CD14-positive monocyte (primary cell): ENCODE measurements around the gene HES3. TPM values are rescaled to one million over a fixed set of nuclear protein-coding genes. Genes with fewer than 3 reads are reported as not detected.

Experiments
- DNase-seq, 3 donors: peaks; one replicate each; pipeline ENCODE4 v3.0.0-alpha.2; 2011 to 2022
- H2AFZ ChIP-seq: 2 replicates; pipeline ENCODE4 v1.6.0; 2012; ENCODE audit warnings: mild to moderate bottlenecking, low read depth, low read length, inconsistent platforms; ENCODE audit not compliant: insufficient read depth, poor library complexity, severe bottlenecking
- H3K27ac ChIP-seq, 2 donors: 1 replicate in 1 of 2; 2 replicates in 1 of 2; pipeline ENCODE4 v1.5.1; 2012 to 2013; ENCODE audit warnings: low read length in 2 of 2, control low read depth in 1 of 2, inconsistent platforms in 1 of 2, low read depth in 1 of 2, mild to moderate bottlenecking in 1 of 2
- H3K27me3 ChIP-seq, 2 donors: one replicate each; pipeline versions ENCODE4 v1.6.0 to v1.6.1; 2011 to 2013; ENCODE audit warnings: low read length in 2 of 2; ENCODE audit not compliant: control insufficient read depth in 2 of 2, insufficient read depth in 2 of 2
- H3K36me3 ChIP-seq, 2 donors: replicated peaks in 1 of 2; 1 replicate in 1 of 2; 2 replicates in 1 of 2; pipeline versions ENCODE4 v1.5.1 to v1.6.1; 2012 to 2013; ENCODE audit warnings: low read length in 2 of 2, control low read depth in 1 of 2, inconsistent platforms in 1 of 2, mild to moderate bottlenecking in 1 of 2; ENCODE audit not compliant: insufficient read depth in 2 of 2, control insufficient read depth in 1 of 2
- H3K4me1 ChIP-seq, 2 donors: 1 replicate in 1 of 2; 2 replicates in 1 of 2; pipeline versions ENCODE4 v1.5.1 to v1.6.1; 2012 to 2013; ENCODE audit warnings: low read length in 2 of 2, control low read depth in 1 of 2, inconsistent platforms in 1 of 2, mild to moderate bottlenecking in 1 of 2, moderate library complexity in 1 of 2; ENCODE audit not compliant: insufficient read depth in 2 of 2, control insufficient read depth in 1 of 2
- H3K4me2 ChIP-seq: replicated peaks from 2 replicates; pipeline ENCODE3; 2012; ENCODE audit warnings: low read length, moderate library complexity, mild to moderate bottlenecking; ENCODE audit not compliant: poor library complexity, severe bottlenecking; ENCODE audit errors: extremely low read depth
- H3K4me3 ChIP-seq, 3 experiments: fragments of 200-600 bp in 1 of 3; sonication (generic) in 1 of 3; replicated peaks in 1 of 3; 1 replicate in 2 of 3; 2 replicates in 1 of 3; pipeline ENCODE4 v1.5.1; 2011 to 2013; ENCODE audit warnings: low read length in 3 of 3, mild to moderate bottlenecking in 3 of 3, control low read depth in 2 of 3, low read depth in 2 of 3, inconsistent platforms in 1 of 3, moderate library complexity in 1 of 3
- H3K79me2 ChIP-seq: 2 replicates; pipeline ENCODE4 v1.6.0; 2012; ENCODE audit warnings: mild to moderate bottlenecking, control low read depth, inconsistent platforms, low read length, moderate library complexity; ENCODE audit not compliant: insufficient read depth
- H3K9ac ChIP-seq: 2 replicates; pipeline ENCODE4 v1.6.0; 2017; ENCODE audit warnings: low read length, mild to moderate bottlenecking; ENCODE audit not compliant: insufficient read depth, poor library complexity, severe bottlenecking
- H3K9me3 ChIP-seq, 2 donors: replicated peaks in 1 of 2; 1 replicate in 1 of 2; 2 replicates in 1 of 2; pipeline versions ENCODE4 v1.5.1 to v1.6.1; 2012 to 2013; ENCODE audit warnings: low read length in 2 of 2, control low read depth in 1 of 2; ENCODE audit not compliant: control insufficient read depth in 1 of 2, insufficient read depth in 1 of 2
- H4K20me1 ChIP-seq: 2 replicates; pipeline ENCODE4 v1.6.0; 2012; ENCODE audit warnings: mild to moderate bottlenecking, low read length, control low read depth, moderate library complexity; ENCODE audit not compliant: insufficient read depth
- H3K27ac Mint-ChIP-seq, 7 donors: one replicate each; pipeline ENCODE4 v1.8.0; 2020; ENCODE audit warnings: mild to moderate bottlenecking in 7 of 7, mixed read lengths in 7 of 7, moderate library complexity in 6 of 7, inconsistent platforms in 2 of 7
- H3K27me3 Mint-ChIP-seq, 3 donors: one replicate each; pipeline ENCODE4 v1.8.0; 2021 to 2022; ENCODE audit warnings: low read depth in 3 of 3, mild to moderate bottlenecking in 3 of 3, mixed read lengths in 3 of 3, moderate library complexity in 3 of 3, inconsistent platforms in 1 of 3
- H3K36me3 Mint-ChIP-seq, 2 donors: one replicate each; pipeline ENCODE4 v1.8.0; 2020; ENCODE audit warnings: mixed read lengths in 2 of 2, inconsistent platforms in 1 of 2, mild to moderate bottlenecking in 1 of 2
- H3K4me1 Mint-ChIP-seq: one replicate; pipeline ENCODE4 v1.8.0; 2020; ENCODE audit warnings: mild to moderate bottlenecking, mixed read lengths
- H3K4me3 Mint-ChIP-seq, 2 donors: one replicate each; pipeline ENCODE4 v1.8.0; 2020; ENCODE audit warnings: mild to moderate bottlenecking in 2 of 2, mixed read lengths in 2 of 2, moderate library complexity in 1 of 2
- H3K9me3 Mint-ChIP-seq, 7 donors: one replicate each; pipeline ENCODE4 v1.8.0; 2020 to 2022; ENCODE audit warnings: mixed read lengths in 7 of 7, mild to moderate bottlenecking in 6 of 7, moderate library complexity in 6 of 7, inconsistent platforms in 2 of 7
- WGBS: methylation state at CpG from one replicate; pipeline ENCODE4 v1.1.5; 2013; ENCODE audit warnings: missing lambda C conversion rate; ENCODE audit not compliant: insufficient coverage; 5-methylcytosine and 5-hydroxymethylcytosine counted together
- intact Hi-C, 2 donors: fragments of 100-400 bp; cut with micrococcal nuclease; formaldehyde crosslinking; loops; one replicate each; pipeline versions ENCODE4 v1.15.0 to v1.15.1; 2023
- polyA plus RNA-seq, 3 donors: library from polyadenylated mRNA; depleted of rRNA in 1 of 3; unstranded in 2 of 3; stranded (reverse) in 1 of 3; fragments of 300-500 nt in 2 of 3; fragments of >200 nt in 1 of 3; fragmentation: Illumina TruSeq in 2 of 3; gene quantifications; 1 replicate in 2 of 3; 2 replicates in 1 of 3; pipeline ENCODE4 v1.2.3, GENCODE V29; 2012 to 2021
- TF ChIP-seq, protein P1 (sequence below): fragments of 200-600 bp; IDR thresholded peaks from one replicate; pipeline ENCODE4 v1.8.0; 2022; ENCODE audit warnings: antibody characterized with exemption, mild to moderate bottlenecking

Gene HES3
- polyA plus RNA-seq, 3 donors, result not detected

DNA sequence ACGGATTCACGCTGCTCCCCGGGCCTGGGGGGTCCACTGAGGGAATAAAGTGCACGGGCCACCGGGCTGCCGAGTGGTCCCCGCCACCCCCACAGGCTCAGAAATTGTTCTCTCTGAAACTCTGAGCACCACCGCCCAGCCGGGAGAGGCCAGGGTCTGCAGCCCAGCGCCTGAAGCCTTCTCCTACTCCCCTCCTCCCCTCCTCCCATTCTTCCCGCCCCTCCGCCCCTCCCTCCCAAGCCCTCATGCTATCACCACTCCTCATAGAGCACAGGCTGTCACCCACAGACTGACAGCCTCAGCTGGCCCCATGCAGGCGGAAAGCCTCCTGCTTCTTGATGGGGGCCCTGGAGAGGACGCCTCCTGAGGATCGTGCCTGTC, 17.6 kb downstream of the HES3 start:
- peaks cover 8 to 36% of the 10 kb centered on the region in 2 donors for H3K27me3 ChIP-seq
- no peaks in the 10 kb centered on the region for H3K36me3 ChIP-seq
- H3K4me1 ChIP-seq, result peaks cover 11 to 18% of the 10 kb centered on the region in 2 donors
- no peaks in the 10 kb centered on the region for H4K20me1 ChIP-seq
- peaks cover 11% of the 10 kb centered on the region for H3K4me1 Mint-ChIP-seq
- peak overlapping the region; percentile 71 for H2AFZ ChIP-seq
- intact Hi-C loops, result no loop called here
- no peak overlapping the region for H3K9ac ChIP-seq
- DNase-seq, result no peak
- no peak overlapping the region for H3K27ac Mint-ChIP-seq
- no peaks in the 10 kb centered on the region for H3K79me2 ChIP-seq
- no peaks in the 10 kb centered on the region for H3K9me3 ChIP-seq
- H3K4me3 ChIP-seq, result peak overlapping the region in 1 of 3 experiments; percentile 70
- H3K4me2 ChIP-seq, result peak overlapping the region; percentile 92
- peaks cover 0 to 1% (median 0%) of the 10 kb centered on the region in 7 donors for H3K9me3 Mint-ChIP-seq
- 13% methylated on average over 14 of the region's 15 CpGs for WGBS
- TF ChIP-seq, protein P1, sequence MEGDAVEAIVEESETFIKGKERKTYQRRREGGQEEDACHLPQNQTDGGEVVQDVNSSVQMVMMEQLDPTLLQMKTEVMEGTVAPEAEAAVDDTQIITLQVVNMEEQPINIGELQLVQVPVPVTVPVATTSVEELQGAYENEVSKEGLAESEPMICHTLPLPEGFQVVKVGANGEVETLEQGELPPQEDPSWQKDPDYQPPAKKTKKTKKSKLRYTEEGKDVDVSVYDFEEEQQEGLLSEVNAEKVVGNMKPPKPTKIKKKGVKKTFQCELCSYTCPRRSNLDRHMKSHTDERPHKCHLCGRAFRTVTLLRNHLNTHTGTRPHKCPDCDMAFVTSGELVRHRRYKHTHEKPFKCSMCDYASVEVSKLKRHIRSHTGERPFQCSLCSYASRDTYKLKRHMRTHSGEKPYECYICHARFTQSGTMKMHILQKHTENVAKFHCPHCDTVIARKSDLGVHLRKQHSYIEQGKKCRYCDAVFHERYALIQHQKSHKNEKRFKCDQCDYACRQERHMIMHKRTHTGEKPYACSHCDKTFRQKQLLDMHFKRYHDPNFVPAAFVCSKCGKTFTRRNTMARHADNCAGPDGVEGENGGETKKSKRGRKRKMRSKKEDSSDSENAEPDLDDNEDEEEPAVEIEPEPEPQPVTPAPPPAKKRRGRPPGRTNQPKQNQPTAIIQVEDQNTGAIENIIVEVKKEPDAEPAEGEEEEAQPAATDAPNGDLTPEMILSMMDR, result no peak
- H3K4me3 Mint-ChIP-seq, result peak overlapping the region; percentile 72 to 77
- no peak overlapping the region for H3K27ac ChIP-seq
- peaks cover 27 to 54% (median 33%) of the 10 kb centered on the region in 3 donors for H3K27me3 Mint-ChIP-seq
- peaks cover 0 to 4% of the 10 kb centered on the region in 2 donors for H3K36me3 Mint-ChIP-seq

DNA sequence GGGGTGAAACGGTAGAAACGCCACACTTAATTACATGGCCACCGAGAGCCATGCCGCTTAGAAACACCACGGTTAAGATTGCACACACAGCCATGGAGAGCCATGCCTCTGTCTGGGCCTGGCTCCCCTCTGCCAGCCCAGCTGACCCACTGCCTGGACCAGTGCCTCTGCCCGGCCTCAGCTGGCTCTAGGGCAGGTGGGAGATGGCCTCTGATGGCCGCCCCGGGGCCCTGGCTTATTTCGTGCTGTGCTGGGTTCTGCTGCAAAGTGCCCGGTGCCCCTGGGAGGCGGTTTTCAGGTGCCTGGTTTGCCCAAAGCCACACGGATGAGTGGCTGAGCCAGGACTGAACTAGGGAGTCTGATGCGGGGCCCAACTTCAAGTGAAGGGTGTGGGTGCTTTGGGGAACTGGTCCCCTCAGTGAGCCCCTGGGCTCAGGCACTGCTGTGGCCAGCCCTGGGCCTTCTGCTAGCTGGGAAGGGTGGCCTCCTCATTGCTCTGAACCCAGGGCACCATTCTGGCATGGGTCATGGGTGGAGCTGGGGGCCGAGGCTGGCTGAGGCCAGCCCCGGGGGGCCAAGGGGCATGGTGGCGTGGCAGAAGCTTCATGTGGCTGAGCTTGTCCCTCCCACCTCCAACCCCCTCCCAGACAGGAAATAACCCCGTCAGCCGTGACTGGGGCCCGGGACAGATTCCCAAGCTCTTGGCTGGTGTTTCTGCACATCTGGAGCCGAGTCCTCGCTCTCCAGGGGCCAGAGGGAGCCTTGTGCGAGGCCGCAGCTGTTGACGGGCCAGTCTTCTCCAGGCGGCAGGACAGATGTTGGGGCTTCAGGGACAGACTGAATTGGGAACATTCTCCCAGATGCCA, 18.8 kb downstream of the HES3 start:
- Mint-ChIP-seq H3K36me3 (peaks cover 0 to 4% of the 10 kb centered on the region in 2 donors), H3K9me3 (no peaks in the 10 kb centered on the region), H3K27me3 (peaks cover 22 to 49% (median 33%) of the 10 kb centered on the region in 3 donors), H3K4me1 (peaks cover 11% of the 10 kb centered on the region), H3K27ac (no peak overlapping the region), H3K4me3 (peak overlapping the region; percentile 4 to 55)
- H3K27me3 ChIP-seq, result peaks cover 8 to 36% of the 10 kb centered on the region in 2 donors
- H3K4me3 ChIP-seq, result no peak overlapping the region
- no peaks in the 10 kb centered on the region for H4K20me1 ChIP-seq
- no peaks in the 10 kb centered on the region for H3K36me3 ChIP-seq
- no peaks in the 10 kb centered on the region for H3K79me2 ChIP-seq
- H2AFZ ChIP-seq, result no peak overlapping the region
- no peaks in the 10 kb centered on the region for H3K9me3 ChIP-seq
- H3K27ac ChIP-seq, result no peak overlapping the region
- H3K4me1 ChIP-seq, result peaks cover 11 to 18% of the 10 kb centered on the region in 2 donors
- H3K4me2 ChIP-seq, result no peak overlapping the region
- H3K9ac ChIP-seq, result no peak overlapping the region
- intact Hi-C loops, result no loop called here
- TF ChIP-seq, protein P1, result no peak
- DNase-seq, result no peak
- WGBS, result 84% methylated on average over 21 of the region's 25 CpGs
